NB4 (cell line): ENCODE measurements around the gene HMCN2.

Experiments
- DNase-seq: peaks from one replicate; pipeline ENCODE4 v3.0.0; 2010; ENCODE audit warnings: low read depth
- H3K4me3 ChIP-seq: one replicate; pipeline ENCODE4 v1.5.1; 2011; ENCODE audit warnings: mild to moderate bottlenecking, low read depth, low read length, moderate library complexity
- MYC ChIP-seq: IDR thresholded peaks from 2 replicates; pipeline ENCODE4 v1.6.1; 2011; ENCODE audit warnings: low read depth, low read length
- POLR2A ChIP-seq: IDR thresholded peaks from 2 replicates; pipeline ENCODE4 v1.6.1; 2011; ENCODE audit warnings: mild to moderate bottlenecking; ENCODE audit not compliant: insufficient read length; ENCODE audit errors: extremely low read depth
- TF ChIP-seq, protein P1 (sequence below): IDR thresholded peaks from one replicate; pipeline ENCODE4 v1.5.1; 2012; ENCODE audit warnings: low read depth, low read length
- TF ChIP-seq, protein P2 (sequence below): IDR thresholded peaks from 2 replicates; pipeline ENCODE4 v1.6.1; 2011; ENCODE audit warnings: low read depth, low read length

Gene HMCN2

DNA sequence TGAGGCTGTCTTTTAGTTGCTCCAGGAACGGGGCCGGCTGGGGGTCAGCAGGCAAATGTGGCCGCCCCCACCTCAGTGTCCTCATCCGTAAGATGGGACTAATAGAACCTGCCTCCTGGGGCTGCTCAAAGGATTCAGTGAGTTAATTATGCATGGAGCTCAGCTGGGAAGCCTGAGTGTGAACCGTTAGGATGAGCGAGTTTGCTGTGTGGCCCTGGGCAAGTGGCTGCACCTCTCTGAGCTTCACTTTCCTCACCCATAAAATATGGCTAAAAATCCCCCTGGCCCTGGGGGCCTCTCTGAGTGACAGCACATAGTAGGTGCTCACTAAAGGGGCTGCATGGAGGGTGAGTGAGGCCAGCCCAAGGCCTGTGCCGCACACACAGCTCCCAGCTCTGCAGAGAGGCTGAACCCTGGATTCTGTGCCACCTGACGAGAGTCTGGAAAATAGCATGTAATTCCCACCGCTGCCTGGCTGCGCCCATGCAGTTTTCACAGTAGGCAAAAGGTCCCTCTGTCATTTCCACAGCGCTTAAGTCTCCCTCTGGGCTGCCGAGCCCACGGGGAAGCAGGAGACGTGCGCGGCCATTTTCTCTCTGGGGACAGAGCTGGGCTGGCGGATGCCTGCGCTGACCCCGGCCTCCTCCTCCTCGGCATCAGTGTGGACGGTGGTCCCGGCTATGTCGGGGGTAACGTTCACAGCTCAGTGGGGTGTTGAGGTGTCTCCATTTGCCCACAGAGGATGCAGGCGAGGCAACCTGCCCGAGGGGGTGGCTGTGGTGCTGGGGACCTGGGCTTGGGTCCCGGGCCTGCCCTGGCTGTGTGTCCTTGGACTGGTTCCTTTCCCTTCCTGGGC, 197.4 kb downstream of the HMCN2 start:
- no peak overlapping the region for H3K4me3 ChIP-seq
- TF ChIP-seq POLR2A (no peak), MYC (no peak)
- TF ChIP-seq, protein P1, sequence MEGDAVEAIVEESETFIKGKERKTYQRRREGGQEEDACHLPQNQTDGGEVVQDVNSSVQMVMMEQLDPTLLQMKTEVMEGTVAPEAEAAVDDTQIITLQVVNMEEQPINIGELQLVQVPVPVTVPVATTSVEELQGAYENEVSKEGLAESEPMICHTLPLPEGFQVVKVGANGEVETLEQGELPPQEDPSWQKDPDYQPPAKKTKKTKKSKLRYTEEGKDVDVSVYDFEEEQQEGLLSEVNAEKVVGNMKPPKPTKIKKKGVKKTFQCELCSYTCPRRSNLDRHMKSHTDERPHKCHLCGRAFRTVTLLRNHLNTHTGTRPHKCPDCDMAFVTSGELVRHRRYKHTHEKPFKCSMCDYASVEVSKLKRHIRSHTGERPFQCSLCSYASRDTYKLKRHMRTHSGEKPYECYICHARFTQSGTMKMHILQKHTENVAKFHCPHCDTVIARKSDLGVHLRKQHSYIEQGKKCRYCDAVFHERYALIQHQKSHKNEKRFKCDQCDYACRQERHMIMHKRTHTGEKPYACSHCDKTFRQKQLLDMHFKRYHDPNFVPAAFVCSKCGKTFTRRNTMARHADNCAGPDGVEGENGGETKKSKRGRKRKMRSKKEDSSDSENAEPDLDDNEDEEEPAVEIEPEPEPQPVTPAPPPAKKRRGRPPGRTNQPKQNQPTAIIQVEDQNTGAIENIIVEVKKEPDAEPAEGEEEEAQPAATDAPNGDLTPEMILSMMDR = no peak
- TF ChIP-seq, protein P2, sequence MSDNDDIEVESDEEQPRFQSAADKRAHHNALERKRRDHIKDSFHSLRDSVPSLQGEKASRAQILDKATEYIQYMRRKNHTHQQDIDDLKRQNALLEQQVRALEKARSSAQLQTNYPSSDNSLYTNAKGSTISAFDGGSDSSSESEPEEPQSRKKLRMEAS = no peak
- DNase-seq = no peak

DNA sequence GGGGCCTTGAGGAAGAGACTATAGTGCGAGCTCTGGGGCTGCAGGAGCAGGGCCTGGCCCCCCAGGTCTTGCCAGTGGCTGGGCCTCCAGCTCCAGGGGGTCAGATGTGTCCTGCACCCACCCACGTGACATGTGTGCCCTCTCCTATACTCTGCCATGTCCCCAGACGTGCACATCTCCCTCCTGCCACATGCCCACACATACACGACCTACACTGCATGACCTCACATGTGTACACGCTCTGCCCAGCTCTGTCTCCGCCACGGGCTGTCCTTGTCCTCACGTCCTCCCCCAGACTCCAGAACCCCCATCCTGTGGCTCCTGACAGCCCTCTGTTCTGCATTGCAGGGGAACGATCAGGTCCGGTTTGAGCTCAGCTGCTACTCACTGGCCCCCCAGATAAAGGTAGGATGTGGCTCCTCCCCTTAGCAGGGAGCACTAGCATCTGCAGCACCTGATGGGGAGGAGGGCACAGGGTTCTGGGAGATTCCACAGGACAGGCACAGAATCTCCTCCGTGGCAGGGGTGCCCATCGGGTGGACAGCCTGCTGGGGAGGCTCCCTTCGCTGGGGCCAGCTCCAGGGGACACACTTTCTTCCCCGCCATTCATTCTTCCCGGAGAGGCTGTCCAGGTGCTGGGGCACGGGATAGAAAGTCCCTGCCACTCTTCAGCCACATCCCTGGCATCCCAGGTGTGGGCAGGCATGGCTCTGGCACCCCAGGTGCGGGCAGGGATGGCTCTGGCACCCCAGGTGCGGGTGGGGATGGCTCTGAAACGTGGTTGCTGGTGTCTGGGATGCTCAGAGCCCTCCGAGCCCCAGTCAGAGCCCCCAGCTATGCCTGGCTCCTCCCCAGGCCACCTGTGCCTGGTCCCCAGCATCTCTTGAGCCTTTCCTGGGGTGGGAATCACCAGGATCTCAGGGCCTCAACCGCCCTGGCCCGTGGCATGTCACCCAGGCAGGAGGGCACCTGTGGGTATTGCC, 198.5 kb downstream of the HMCN2 start:
- no peak overlapping the region for H3K4me3 ChIP-seq
- TF ChIP-seq, protein P1 = no peak
- TF ChIP-seq MYC (no peak), POLR2A (no peak)
- TF ChIP-seq, protein P2 = no peak
- no peak for DNase-seq

DNA sequence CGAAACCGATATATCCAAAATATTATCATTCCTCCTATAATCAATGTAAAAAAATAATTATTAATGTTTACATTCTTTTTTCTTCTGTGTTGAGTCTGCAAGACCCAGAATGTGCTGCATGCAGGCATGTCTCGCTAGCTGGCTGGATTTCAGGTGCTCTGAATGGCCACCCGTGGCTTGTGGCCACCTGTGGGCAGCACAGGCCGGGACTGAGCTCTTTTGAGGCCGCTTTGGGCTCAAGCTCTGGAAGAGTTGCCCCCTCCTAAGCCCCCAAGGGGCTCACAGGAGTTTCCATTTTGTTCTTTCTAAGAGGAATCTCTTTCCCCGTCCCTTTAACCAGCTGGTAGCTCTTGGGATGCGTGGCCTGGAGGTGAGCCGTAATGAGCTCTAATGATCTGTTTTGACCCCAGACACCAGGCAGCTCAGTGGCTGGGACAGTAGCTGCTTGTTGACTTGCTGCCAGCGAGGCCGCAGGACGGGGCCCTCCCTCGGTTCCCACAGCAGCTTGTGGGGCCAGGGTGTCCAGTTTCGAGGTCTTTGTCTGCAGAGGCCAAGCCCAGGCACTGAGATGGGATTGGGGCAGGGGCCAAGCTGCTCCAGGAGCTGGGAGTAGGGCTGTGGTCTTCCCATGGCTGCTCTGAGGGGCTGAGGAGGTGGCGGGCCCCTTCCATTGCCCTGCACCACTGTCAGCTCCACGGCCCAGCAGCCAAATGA, 200.0 kb downstream of the HMCN2 start:
- DNase-seq = no peak

DNA sequence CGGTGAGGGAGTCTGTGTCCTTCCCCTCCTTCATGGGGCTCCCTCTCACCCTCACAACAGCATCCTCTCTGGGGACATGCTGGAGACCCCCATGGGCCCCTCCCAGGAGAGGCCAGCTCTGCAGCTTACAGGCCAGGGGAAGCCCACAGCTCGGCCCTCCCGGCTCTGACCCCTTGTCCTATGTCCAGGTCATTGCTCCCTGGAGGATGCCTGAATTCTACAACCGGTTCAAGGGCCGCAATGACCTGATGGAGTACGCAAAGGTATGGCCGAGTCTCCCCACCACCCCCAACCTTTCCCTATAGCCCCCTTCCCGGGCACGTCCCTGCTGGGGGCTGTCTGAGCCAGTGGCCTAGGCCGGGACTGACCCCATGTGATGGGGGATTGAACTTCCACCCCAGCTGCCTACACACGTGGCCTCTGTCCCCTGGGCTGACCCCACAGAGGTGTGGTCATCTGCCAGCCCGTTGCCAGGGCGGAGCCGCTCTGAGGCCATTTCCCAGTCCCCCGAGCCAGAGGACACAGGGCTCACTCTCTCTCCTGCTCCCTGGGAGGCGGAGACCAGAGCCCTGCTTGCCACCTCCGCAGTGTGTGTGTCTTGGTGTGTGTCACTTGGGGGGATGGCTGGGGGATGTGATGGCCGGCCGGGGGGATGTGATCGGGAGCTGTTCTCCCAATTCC, 201.1 kb downstream of the HMCN2 start:
- DNase-seq = no peak
- TF ChIP-seq POLR2A = no peak
- TF ChIP-seq, protein P1 = no peak
- TF ChIP-seq, protein P2 = no peak
- no peak for TF ChIP-seq MYC
- no peak overlapping the region for H3K4me3 ChIP-seq

More for the DNA sequence above, 200.0 kb downstream of the HMCN2 start:
- H3K4me3 ChIP-seq = no peak overlapping the region
- TF ChIP-seq POLR2A = no peak
- TF ChIP-seq, protein P1 = no peak

DNA sequence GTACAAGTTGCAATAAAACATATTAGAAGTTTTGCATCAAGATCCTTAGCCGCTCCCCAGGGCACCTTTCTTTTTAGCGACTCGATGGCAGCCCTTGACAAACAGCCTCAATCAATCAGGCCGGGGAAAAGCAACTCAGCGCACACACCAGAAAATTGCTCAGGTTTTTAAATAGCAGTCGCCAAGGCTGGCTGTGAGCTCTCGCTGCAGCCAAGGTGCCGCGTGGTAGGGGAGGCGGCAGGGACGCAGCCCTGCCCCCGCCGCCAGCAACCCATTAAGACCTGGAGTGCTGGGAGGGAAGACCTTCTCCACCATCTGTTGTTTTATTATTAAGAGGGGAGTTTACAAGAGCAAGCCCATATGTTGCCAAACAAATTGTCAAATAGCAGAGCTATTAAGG, 201.8 kb downstream of the HMCN2 start:
- TF ChIP-seq, protein P1 = no peak
- TF ChIP-seq, protein P2 = no peak
- TF ChIP-seq POLR2A (no peak), MYC (no peak)
- no peak overlapping the region for H3K4me3 ChIP-seq
- DNase-seq = no peak
